Gastrocnemius medialis (tissue), 4 donors: ENCODE data around the gene PPP1R8.

ENCODE experiments used
- CTCF ChIP-seq, 5 experiments: fragments of 450-650 bp in 3 of 5; fragments of 200-600 bp in 2 of 5; sonication (generic) in 2 of 5; IDR thresholded peaks in 4 of 5; conservative IDR thresholded peaks in 1 of 5; 1 replicate in 4 of 5; 2 replicates in 1 of 5; pipeline ENCODE4 v1.5.1; 2016 to 2019; ENCODE audit warnings: antibody characterized with exemption in 5 of 5, mild to moderate bottlenecking in 3 of 5, moderate library complexity in 3 of 5
- POLR2A ChIP-seq, 2 donors: fragments of 450-650 bp; IDR thresholded peaks; one replicate each; pipeline ENCODE4 v1.6.1; 2017; ENCODE audit warnings: antibody characterized with exemption in 2 of 2, mild to moderate bottlenecking in 2 of 2, moderate library complexity in 2 of 2

- TF ChIP-seq CTCF (IDR thresholded peaks at IDR 0.05 in 4 of 5, conservative IDR thresholded peaks at IDR 0.05 in 1 of 5) (no peak), POLR2A (IDR thresholded peaks at IDR 0.05) (no peak)
These were observed 53.7 kb downstream of the PPP1R8 start for GRCh38 chr1:27884006-27884954.
